ENCODE results near the gene KCNAB2. TPM values are rescaled to one million over a fixed set of nuclear protein-coding genes. Genes with fewer than 3 reads are reported as not detected.

KCNAB2 gene
- total RNA-seq, 1 donor: 5.8 TPM

GRCh38 chr1:6053206-6053546 lies 7.5 kb downstream of the KCNAB2 start:
- TF ChIP-seq CTCF (IDR thresholded peaks at IDR 0.05; ENCODE audit: extremely low read depth, low read depth, low read length): no peak
- no peaks in the 10 kb centered on the region for H3K27me3 ChIP-seq (ENCODE audit: insufficient read depth, low read length)

GRCh38 chr1:6054596-6054995 lies 8.9 kb downstream of the KCNAB2 start:
- no peak overlapping the region for H2AFZ ChIP-seq (ENCODE audit: low read length)
- H4K20me1 ChIP-seq (ENCODE audit: insufficient read depth, low read length): peaks cover 15% of the 10 kb centered on the region
- H3K36me3 ChIP-seq (ENCODE audit: insufficient read depth, low read length): no peaks in the 10 kb centered on the region
- H3K79me2 ChIP-seq (ENCODE audit: insufficient read depth, low read length): no peaks in the 10 kb centered on the region
- no peaks in the 10 kb centered on the region for H3K4me1 ChIP-seq (ENCODE audit: insufficient read depth, low read length)
- H3K9me3 ChIP-seq (ENCODE audit: low read depth, low read length): no peaks in the 10 kb centered on the region
- no peak overlapping the region for H3K4me3 ChIP-seq (ENCODE audit: insufficient read depth, low read length)
- H3K27ac ChIP-seq (ENCODE audit: low read depth, low read length): no peak overlapping the region
- DNase-seq (ENCODE audit: insufficient read length, low spot score, missing footprints): no peak
- no peaks in the 10 kb centered on the region for H3K27me3 ChIP-seq (ENCODE audit: insufficient read depth, low read length)
- TF ChIP-seq CTCF (IDR thresholded peaks at IDR 0.05; ENCODE audit: extremely low read depth, low read depth, low read length): no peak
- no peak overlapping the region for H3K4me2 ChIP-seq (ENCODE audit: insufficient read depth, low read length)

More at GRCh38 chr1:6053206-6053546, 7.5 kb downstream of the KCNAB2 start:
- no peaks in the 10 kb centered on the region for H3K9me3 ChIP-seq (ENCODE audit: low read depth, low read length)
- no peak overlapping the region for H2AFZ ChIP-seq (ENCODE audit: low read length)
- no peak overlapping the region for H3K4me3 ChIP-seq (ENCODE audit: insufficient read depth, low read length)
- no peak overlapping the region for H3K4me2 ChIP-seq (ENCODE audit: insufficient read depth, low read length)
- H4K20me1 ChIP-seq (ENCODE audit: insufficient read depth, low read length): peaks cover 15% of the 10 kb centered on the region
- H3K27ac ChIP-seq (ENCODE audit: low read depth, low read length): no peak overlapping the region
- no peak for DNase-seq (ENCODE audit: insufficient read length, low spot score, missing footprints)
- H3K4me1 ChIP-seq (ENCODE audit: insufficient read depth, low read length): no peaks in the 10 kb centered on the region
- no peaks in the 10 kb centered on the region for H3K79me2 ChIP-seq (ENCODE audit: insufficient read depth, low read length)
- H3K36me3 ChIP-seq (ENCODE audit: insufficient read depth, low read length): no peaks in the 10 kb centered on the region

- no peaks in the 10 kb centered on the region for H3K36me3 ChIP-seq (ENCODE audit: insufficient read depth, low read length)
- H4K20me1 ChIP-seq (ENCODE audit: insufficient read depth, low read length): peaks cover 15% of the 10 kb centered on the region
- no peak for DNase-seq (ENCODE audit: insufficient read length, low spot score, missing footprints)
- H3K9me3 ChIP-seq (ENCODE audit: low read depth, low read length): no peaks in the 10 kb centered on the region
- H3K27ac ChIP-seq (ENCODE audit: low read depth, low read length): no peak overlapping the region
- H3K4me3 ChIP-seq (ENCODE audit: insufficient read depth, low read length): no peak overlapping the region
- no peak overlapping the region for H2AFZ ChIP-seq (ENCODE audit: low read length)
- no peak overlapping the region for H3K4me2 ChIP-seq (ENCODE audit: insufficient read depth, low read length)
- H3K79me2 ChIP-seq (ENCODE audit: insufficient read depth, low read length): no peaks in the 10 kb centered on the region
- no peaks in the 10 kb centered on the region for H3K27me3 ChIP-seq (ENCODE audit: insufficient read depth, low read length)
- no peak for TF ChIP-seq CTCF (IDR thresholded peaks at IDR 0.05; ENCODE audit: extremely low read depth, low read depth, low read length)
- H3K4me1 ChIP-seq (ENCODE audit: insufficient read depth, low read length): no peaks in the 10 kb centered on the region
Measured at GRCh38 chr1:6056572-6056948, 10.9 kb downstream of the KCNAB2 start.

GRCh38 chr1:6057170-6057845 lies 11.6 kb downstream of the KCNAB2 start:
- Histone ChIP-seq H3K4me1 (ENCODE audit: insufficient read depth, low read length) (no peaks in the 10 kb centered on the region), H3K27ac (ENCODE audit: low read depth, low read length) (no peak overlapping the region), H3K27me3 (ENCODE audit: insufficient read depth, low read length) (no peaks in the 10 kb centered on the region), H3K4me3 (ENCODE audit: insufficient read depth, low read length) (no peak overlapping the region), H3K9me3 (ENCODE audit: low read depth, low read length) (no peaks in the 10 kb centered on the region), H3K4me2 (ENCODE audit: insufficient read depth, low read length) (no peak overlapping the region), H2AFZ (ENCODE audit: low read length) (no peak overlapping the region), H4K20me1 (ENCODE audit: insufficient read depth, low read length) (peaks cover 12% of the 10 kb centered on the region), H3K36me3 (ENCODE audit: insufficient read depth, low read length) (no peaks in the 10 kb centered on the region), H3K79me2 (ENCODE audit: insufficient read depth, low read length) (no peaks in the 10 kb centered on the region)
- TF ChIP-seq CTCF (IDR thresholded peaks at IDR 0.05; ENCODE audit: extremely low read depth, low read depth, low read length): no peak
- DNase-seq (ENCODE audit: insufficient read length, low spot score, missing footprints): no peak

Data from osteoblast (primary cell).